Thoracic aorta (tissue), 2 donors: ENCODE measurements around the gene GGT1. TPM values are rescaled to one million over a fixed set of nuclear protein-coding genes. Genes with fewer than 3 reads are reported as not detected.

Experiments used
- ATAC-seq: fragments of 150-250 bp; one replicate; pipeline ENCODE4 v1.8.0; 2017; ENCODE audit warnings: low read depth; ENCODE audit not compliant: insufficient number of reproducible peaks, low FRiP score
- DNase-seq: peaks from one replicate; pipeline ENCODE4 v3.0.0-alpha.2; 2020; ENCODE audit warnings: low spot score
- H3K27ac ChIP-seq, 2 donors: fragments of 200-600 bp; sonication (generic); 1 replicate in 1 of 2; 2 replicates in 1 of 2; pipeline ENCODE4 v1.5.1; 2016; ENCODE audit warnings: mild to moderate bottlenecking in 2 of 2, moderate library complexity in 2 of 2
- H3K27me3 ChIP-seq: fragments of 200-600 bp; sonication (generic); replicated peaks from 2 replicates; pipeline ENCODE4 v1.6.0; 2016; ENCODE audit warnings: mild to moderate bottlenecking; ENCODE audit not compliant: insufficient read depth
- H3K36me3 ChIP-seq: fragments of 200-600 bp; sonication (generic); one replicate; pipeline ENCODE4 v1.5.1; 2016
- H3K4me1 ChIP-seq, 2 donors: fragments of 200-600 bp; sonication (generic); 1 replicate in 1 of 2; 2 replicates in 1 of 2; pipeline versions ENCODE4 v1.5.1 to v1.6.0; 2016; ENCODE audit warnings: low read depth in 2 of 2, mild to moderate bottlenecking in 1 of 2; ENCODE audit not compliant: control insufficient read depth in 1 of 2
- H3K4me3 ChIP-seq: fragments of 200-600 bp; sonication (generic); 2 replicates; pipeline ENCODE4 v1.5.1; 2016; ENCODE audit warnings: mild to moderate bottlenecking
- H3K9me3 ChIP-seq: fragments of 200-600 bp; sonication (generic); 2 replicates; pipeline ENCODE4 v1.5.1; 2016
- CTCF ChIP-seq: fragments of 200-600 bp; sonication (generic); IDR thresholded peaks from one replicate; pipeline ENCODE4 v1.5.1; 2019; ENCODE audit warnings: antibody characterized with exemption
- total RNA-seq, 2 donors: library from RNA; depleted of rRNA; stranded (reverse); fragments of >200 nt; gene quantifications; one replicate each; pipeline versions ENCODE4 v1.1.0 to v1.2.3, GENCODE V29; 2016

The GGT1 gene
- total RNA-seq, 2 donors from 2014 or later: 3.4 to 3.7 TPM

- ATAC-seq (no peak), DNase-seq (no peak)
- Histone ChIP-seq H3K27ac (no peak overlapping the region), H3K36me3 (peaks cover 5% of the 10 kb centered on the region), H3K9me3 (no peaks in the 10 kb centered on the region), H3K4me1 (peaks cover 10 to 25% of the 10 kb centered on the region in 2 donors), H3K27me3 (no peaks in the 10 kb centered on the region), H3K4me3 (no peak overlapping the region)
- no peak for TF ChIP-seq CTCF
Observed at GRCh38 chr22:24580276-24580675, 22.7 kb upstream of the GGT1 start.

GRCh38 chr22:24582056-24582814 is 20.8 kb upstream of the GGT1 start:
- Histone ChIP-seq H3K36me3 (peaks cover 3% of the 10 kb centered on the region), H3K4me1 (peaks cover 10 to 25% of the 10 kb centered on the region in 2 donors), H3K27me3 (no peaks in the 10 kb centered on the region), H3K4me3 (no peak overlapping the region), H3K27ac (no peak overlapping the region), H3K9me3 (no peaks in the 10 kb centered on the region)
- no peak for TF ChIP-seq CTCF
- DNase-seq (no peak), ATAC-seq (no peak)

- peaks cover 10% of the 10 kb centered on the region for H3K36me3 ChIP-seq
- no peak for ATAC-seq
Observed at GRCh38 chr22:24583221-24584165, 19.5 kb upstream of the GGT1 start.

GRCh38 chr22:24584166-24584790 is 18.7 kb upstream of the GGT1 start:
- H3K4me1 ChIP-seq: peaks cover 10 to 25% of the 10 kb centered on the region in 2 donors
- peak overlapping the region; percentile 55 for H3K4me3 ChIP-seq
- H3K27me3 ChIP-seq: no peaks in the 10 kb centered on the region
- no peak for TF ChIP-seq CTCF
- no peaks in the 10 kb centered on the region for H3K9me3 ChIP-seq
- H3K36me3 ChIP-seq: peaks cover 14% of the 10 kb centered on the region
- peak overlapping the region; percentile 75 to 81 for H3K27ac ChIP-seq
- DNase-seq: no peak
- no peak for ATAC-seq

More at GRCh38 chr22:24583221-24584165, 19.5 kb upstream of the GGT1 start:
- no peak for DNase-seq
- TF ChIP-seq CTCF: no peak
- Histone ChIP-seq H3K9me3 (no peaks in the 10 kb centered on the region), H3K27me3 (no peaks in the 10 kb centered on the region), H3K27ac (peak overlapping the region; percentile 75 to 81), H3K4me3 (peak overlapping the region; percentile 55), H3K4me1 (peaks cover 10 to 25% of the 10 kb centered on the region in 2 donors)
